Esophagus squamous epithelium (tissue), 4 donors: ENCODE data around the gene PFKP.

Source experiments
- POLR2A ChIP-seq, 4 donors: fragments of 450-650 bp; IDR thresholded peaks; one replicate each; pipeline ENCODE4 v1.6.1; 2017; ENCODE audit warnings: antibody characterized with exemption in 4 of 4, mild to moderate bottlenecking in 4 of 4, moderate library complexity in 3 of 4
- TF ChIP-seq, protein P1 (sequence below), 6 experiments: fragments of 450-650 bp in 4 of 6; fragments of 200-600 bp in 2 of 6; sonication (generic) in 2 of 6; IDR thresholded peaks; one replicate each; pipeline ENCODE4 v1.5.1; 2016 to 2019; ENCODE audit warnings: antibody characterized with exemption in 6 of 6, mild to moderate bottlenecking in 4 of 6, moderate library complexity in 4 of 6

DNA sequence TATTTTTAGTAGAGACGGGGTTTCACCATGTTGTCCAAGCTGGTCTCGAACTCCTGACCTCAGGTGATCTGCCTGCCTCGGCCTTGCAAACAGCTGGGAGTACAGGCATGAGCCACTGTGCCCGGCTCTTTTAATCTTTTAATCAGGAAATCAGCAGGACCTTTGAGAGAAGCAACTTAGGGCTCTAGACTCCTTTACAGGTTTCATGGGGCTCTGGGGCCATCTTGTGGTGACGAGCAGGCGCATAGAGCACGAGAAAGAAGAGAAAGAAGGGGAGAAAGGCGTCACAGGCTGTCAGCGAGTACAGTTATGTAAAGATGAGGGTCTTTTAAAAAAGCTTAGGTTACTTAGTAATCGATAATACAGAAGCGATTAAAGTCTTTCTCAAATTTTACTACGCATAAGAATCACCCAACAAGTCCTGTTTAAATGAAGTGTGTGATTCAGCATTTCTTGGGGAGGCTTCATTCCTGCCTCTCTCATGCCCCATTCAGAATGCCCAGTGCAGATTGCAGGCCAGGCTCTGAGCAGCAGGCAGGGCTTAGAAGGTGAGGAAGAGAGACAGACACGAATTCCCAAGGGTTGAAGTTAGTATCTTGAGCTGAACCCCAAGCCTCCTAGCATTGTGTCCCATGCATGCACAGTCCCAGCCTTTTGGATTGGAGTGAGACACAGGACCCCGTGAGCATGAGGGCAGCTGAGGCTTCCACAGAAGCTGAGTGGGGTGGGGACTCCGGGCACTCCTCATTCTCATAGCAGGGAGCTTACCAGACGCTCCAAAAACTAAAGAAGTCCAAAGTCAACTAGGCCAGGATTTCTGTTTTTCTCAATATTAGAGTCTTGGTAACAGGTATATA, 23.6 kb upstream of the PFKP start:
- TF ChIP-seq, protein P1, sequence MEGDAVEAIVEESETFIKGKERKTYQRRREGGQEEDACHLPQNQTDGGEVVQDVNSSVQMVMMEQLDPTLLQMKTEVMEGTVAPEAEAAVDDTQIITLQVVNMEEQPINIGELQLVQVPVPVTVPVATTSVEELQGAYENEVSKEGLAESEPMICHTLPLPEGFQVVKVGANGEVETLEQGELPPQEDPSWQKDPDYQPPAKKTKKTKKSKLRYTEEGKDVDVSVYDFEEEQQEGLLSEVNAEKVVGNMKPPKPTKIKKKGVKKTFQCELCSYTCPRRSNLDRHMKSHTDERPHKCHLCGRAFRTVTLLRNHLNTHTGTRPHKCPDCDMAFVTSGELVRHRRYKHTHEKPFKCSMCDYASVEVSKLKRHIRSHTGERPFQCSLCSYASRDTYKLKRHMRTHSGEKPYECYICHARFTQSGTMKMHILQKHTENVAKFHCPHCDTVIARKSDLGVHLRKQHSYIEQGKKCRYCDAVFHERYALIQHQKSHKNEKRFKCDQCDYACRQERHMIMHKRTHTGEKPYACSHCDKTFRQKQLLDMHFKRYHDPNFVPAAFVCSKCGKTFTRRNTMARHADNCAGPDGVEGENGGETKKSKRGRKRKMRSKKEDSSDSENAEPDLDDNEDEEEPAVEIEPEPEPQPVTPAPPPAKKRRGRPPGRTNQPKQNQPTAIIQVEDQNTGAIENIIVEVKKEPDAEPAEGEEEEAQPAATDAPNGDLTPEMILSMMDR (IDR thresholded peaks at IDR 0.05), result peak; percentile 14 to 78 (median 64)
- no peak for TF ChIP-seq POLR2A (IDR thresholded peaks at IDR 0.05)
